GM18873 (cell line): ENCODE data around the gene SLC38A6.

Experiments used
- ATAC-seq: cut with Tn5 transposase; IDR thresholded peaks from one replicate; pipeline ENCODE4 v1.9.1; 2021; ENCODE audit warnings: mild to moderate bottlenecking, moderate library complexity, moderate number of reproducible peaks; ENCODE audit not compliant: unreplicated experiment, low FRiP score

The SLC38A6 gene

GRCh38 chr14:60980811-60981632 lies at the start of gene SLC38A6, which contains the start of gene TRMT5:
Gene SLC38A6, plus strand, starts transcription at chr14:60981245. Its CDS starts 33 bp downstream, at chr14:60981278.
Gene TRMT5, minus strand, starts transcription at chr14:60981079. Its CDS starts 106 bp downstream, at chr14:60980973.
- peak; percentile 81 for ATAC-seq

- no peak for ATAC-seq
Measured at GRCh38 chr14:60933920-60934655, 47.0 kb upstream of the SLC38A6 start.

- ATAC-seq = no peak
Measured at GRCh38 chr14:60935319-60935718, 45.7 kb upstream of the SLC38A6 start.

GRCh38 chr14:60943637-60944032 lies 37.4 kb upstream of the SLC38A6 start:
- no peak for ATAC-seq

- no peak for ATAC-seq
Measured at GRCh38 chr14:60944204-60944603, 36.8 kb upstream of the SLC38A6 start.

- no peak for ATAC-seq
Measured at GRCh38 chr14:60945984-60946383, 35.1 kb upstream of the SLC38A6 start.

- ATAC-seq = no peak
Measured at GRCh38 chr14:60946773-60947172, 34.3 kb upstream of the SLC38A6 start.

GRCh38 chr14:60951776-60952435 lies 29.1 kb upstream of the SLC38A6 start:
- ATAC-seq = no peak

GRCh38 chr14:60956202-60956601 lies 24.8 kb upstream of the SLC38A6 start:
- no peak for ATAC-seq

GRCh38 chr14:60956632-60957031 lies 24.4 kb upstream of the SLC38A6 start:
- no peak for ATAC-seq

GRCh38 chr14:60958146-60958545 lies 22.9 kb upstream of the SLC38A6 start:
- no peak for ATAC-seq

- no peak for ATAC-seq
Measured at GRCh38 chr14:60963761-60964160, 17.3 kb upstream of the SLC38A6 start.

- ATAC-seq = no peak
Measured at GRCh38 chr14:60964904-60965303, 16.1 kb upstream of the SLC38A6 start.

- no peak for ATAC-seq
Measured at GRCh38 chr14:60965402-60965801, 15.6 kb upstream of the SLC38A6 start.

GRCh38 chr14:60968099-60968498 lies 12.9 kb upstream of the SLC38A6 start:
- ATAC-seq = no peak

- ATAC-seq = no peak
Measured at GRCh38 chr14:60968671-60969070, 12.4 kb upstream of the SLC38A6 start.

- no peak for ATAC-seq
Measured at GRCh38 chr14:60970146-60970545, 10.9 kb upstream of the SLC38A6 start.

- ATAC-seq = no peak
Measured at GRCh38 chr14:60971271-60971670, 9.8 kb upstream of the SLC38A6 start.

GRCh38 chr14:60972295-60972694 lies 8.8 kb upstream of the SLC38A6 start:
- ATAC-seq = no peak

- no peak for ATAC-seq
Measured at GRCh38 chr14:60973070-60973469, 8.0 kb upstream of the SLC38A6 start.

- no peak for ATAC-seq
Measured at GRCh38 chr14:60974090-60974651, 6.9 kb upstream of the SLC38A6 start.
